BLaER1 (cell line): Measurements from ENCODE around the gene VEZF1.
"Not testable (repeated sequence)": the region's sequence is repeated elsewhere in the genome, so short reads cannot be mapped to it uniquely, and the experiment has no call there.

Source experiments
- H3K27ac ChIP-seq: shearing (Covaris generic); formaldehyde crosslinking; 2 replicates; pipeline ENCODE4 v1.8.1; 2022
- H3K27me3 ChIP-seq: shearing (Covaris generic); formaldehyde crosslinking; 2 replicates; pipeline ENCODE4 v1.8.1; 2022
- H3K36me3 ChIP-seq: shearing (Covaris generic); formaldehyde crosslinking; 2 replicates; pipeline ENCODE4 v1.8.1; 2022
- H3K4me1 ChIP-seq: shearing (Covaris generic); formaldehyde crosslinking; 2 replicates; pipeline ENCODE4 v1.8.1; 2022
- H3K4me2 ChIP-seq: shearing (Covaris generic); formaldehyde crosslinking; 2 replicates; pipeline ENCODE4 v1.8.1; 2022
- H3K4me3 ChIP-seq: shearing (Covaris generic); formaldehyde crosslinking; 2 replicates; pipeline ENCODE4 v1.8.1; 2022
- H3K9ac ChIP-seq: shearing (Covaris generic); formaldehyde crosslinking; 2 replicates; pipeline ENCODE4 v1.8.1; 2022
- H3K9me3 ChIP-seq: shearing (Covaris generic); formaldehyde crosslinking; 2 replicates; pipeline ENCODE4 v1.8.1; 2022
- H4K20me1 ChIP-seq: shearing (Covaris generic); formaldehyde crosslinking; 2 replicates; pipeline ENCODE4 v1.8.1; 2022
- Cebpa-rat ChIP-seq: shearing (Covaris generic); IDR thresholded peaks from 2 replicates; pipeline ENCODE4 v1.8.1; 2022

VEZF1 gene

GRCh38 chr17:57976594-57976993 is 11.5 kb downstream of the VEZF1 start:
- Histone ChIP-seq H3K4me1 (peaks cover 2% of the 10 kb centered on the region; the same call in 1 of the 2 replicates), H3K27ac (no peak overlapping the region), H3K9ac (no peak overlapping the region), H3K27me3 (no peaks in the 10 kb centered on the region), H3K36me3 (peaks cover 94% of the 10 kb centered on the region), H3K4me2 (no peak overlapping the region), H3K4me3 (no peak overlapping the region), H3K9me3 (no peaks in the 10 kb centered on the region), H4K20me1 (peaks cover 81% of the 10 kb centered on the region)
- TF ChIP-seq Cebpa-rat, result no peak

- peaks cover 89% of the 10 kb centered on the region for H3K36me3 ChIP-seq
Measured at GRCh38 chr17:57975044-57975443, 13.0 kb downstream of the VEZF1 start.

GRCh38 chr17:57974053-57974824 is 13.8 kb downstream of the VEZF1 start:
- not testable (repeated sequence) for H3K4me1 ChIP-seq, H3K4me2 ChIP-seq, H3K9ac ChIP-seq, H3K27me3 ChIP-seq, H3K9me3 ChIP-seq, H3K4me3 ChIP-seq, H3K27ac ChIP-seq
- H3K36me3 ChIP-seq, result peaks cover 81% of the 10 kb centered on the region
- peaks cover 64% of the 10 kb centered on the region for H4K20me1 ChIP-seq

More at GRCh38 chr17:57975044-57975443, 13.0 kb downstream of the VEZF1 start:
- no peak overlapping the region for H3K4me3 ChIP-seq
- TF ChIP-seq Cebpa-rat, result no peak
- H3K4me1 ChIP-seq, result no peaks in the 10 kb centered on the region
- no peaks in the 10 kb centered on the region for H3K9me3 ChIP-seq
- peaks cover 72% of the 10 kb centered on the region for H4K20me1 ChIP-seq
- H3K4me2 ChIP-seq, result no peak overlapping the region
- no peak overlapping the region for H3K27ac ChIP-seq
- no peaks in the 10 kb centered on the region for H3K27me3 ChIP-seq
- no peak overlapping the region for H3K9ac ChIP-seq

GRCh38 chr17:57972151-57972550 is 15.9 kb downstream of the VEZF1 start:
- no peak overlapping the region for H3K9ac ChIP-seq
- H3K27me3 ChIP-seq, result no peaks in the 10 kb centered on the region
- H3K36me3 ChIP-seq, result peaks cover 60% of the 10 kb centered on the region
- H3K4me3 ChIP-seq, result no peak overlapping the region
- no peak overlapping the region for H3K4me2 ChIP-seq
- no peaks in the 10 kb centered on the region for H3K4me1 ChIP-seq
- H4K20me1 ChIP-seq, result peaks cover 43% of the 10 kb centered on the region
- no peak overlapping the region for H3K27ac ChIP-seq
- H3K9me3 ChIP-seq, result no peaks in the 10 kb centered on the region
- no peak for TF ChIP-seq Cebpa-rat

- TF ChIP-seq Cebpa-rat, result no peak
- Histone ChIP-seq H3K4me2 (no peak overlapping the region), H4K20me1 (peaks cover 37% of the 10 kb centered on the region), H3K4me1 (no peaks in the 10 kb centered on the region), H3K9ac (no peak overlapping the region), H3K27ac (no peak overlapping the region), H3K9me3 (no peaks in the 10 kb centered on the region), H3K4me3 (no peak overlapping the region), H3K36me3 (peaks cover 55% of the 10 kb centered on the region), H3K27me3 (no peaks in the 10 kb centered on the region)
Measured at GRCh38 chr17:57971572-57971971, 16.5 kb downstream of the VEZF1 start.

GRCh38 chr17:57970710-57971109 is 17.3 kb downstream of the VEZF1 start:
- Histone ChIP-seq H3K4me2 (no peak overlapping the region), H3K27me3 (no peaks in the 10 kb centered on the region), H3K4me3 (no peak overlapping the region), H4K20me1 (peaks cover 29% of the 10 kb centered on the region), H3K9ac (no peak overlapping the region), H3K27ac (no peak overlapping the region), H3K4me1 (no peaks in the 10 kb centered on the region), H3K9me3 (no peaks in the 10 kb centered on the region), H3K36me3 (peaks cover 46% of the 10 kb centered on the region)
- no peak for TF ChIP-seq Cebpa-rat

GRCh38 chr17:57968456-57968855 is 19.6 kb downstream of the VEZF1 start:
- Histone ChIP-seq H3K9ac (no peak overlapping the region), H3K27me3 (no peaks in the 10 kb centered on the region), H3K36me3 (peaks cover 24% of the 10 kb centered on the region), H3K4me2 (no peak overlapping the region), H3K4me3 (no peak overlapping the region), H3K27ac (no peak overlapping the region), H4K20me1 (peaks cover 14% of the 10 kb centered on the region; the same call in 1 of the 2 replicates), H3K4me1 (no peaks in the 10 kb centered on the region), H3K9me3 (no peaks in the 10 kb centered on the region)
- no peak for TF ChIP-seq Cebpa-rat

GRCh38 chr17:57966875-57967274 is 21.2 kb downstream of the VEZF1 start:
- peaks cover 9% of the 10 kb centered on the region; the same call in 1 of the 2 replicates for H4K20me1 ChIP-seq
- H3K4me2 ChIP-seq, result no peak overlapping the region
- H3K9me3 ChIP-seq, result no peaks in the 10 kb centered on the region
- H3K27ac ChIP-seq, result no peak overlapping the region
- H3K4me3 ChIP-seq, result no peak overlapping the region
- TF ChIP-seq Cebpa-rat, result no peak
- no peak overlapping the region for H3K9ac ChIP-seq
- H3K4me1 ChIP-seq, result no peaks in the 10 kb centered on the region
- peaks cover 10% of the 10 kb centered on the region for H3K36me3 ChIP-seq
- no peaks in the 10 kb centered on the region for H3K27me3 ChIP-seq

GRCh38 chr17:57966246-57966645 is 21.8 kb downstream of the VEZF1 start:
- no peaks in the 10 kb centered on the region for H3K27me3 ChIP-seq
- H3K9ac ChIP-seq, result no peak overlapping the region
- no peak overlapping the region for H3K4me2 ChIP-seq
- TF ChIP-seq Cebpa-rat, result no peak
- H3K36me3 ChIP-seq, result peaks cover 4% of the 10 kb centered on the region; the same call in 1 of the 2 replicates
- peaks cover 3% of the 10 kb centered on the region; the same call in 1 of the 2 replicates for H4K20me1 ChIP-seq
- H3K9me3 ChIP-seq, result no peaks in the 10 kb centered on the region
- no peak overlapping the region for H3K27ac ChIP-seq
- no peaks in the 10 kb centered on the region for H3K4me1 ChIP-seq
- H3K4me3 ChIP-seq, result no peak overlapping the region

- no peak overlapping the region for H3K9ac ChIP-seq
- no peak for TF ChIP-seq Cebpa-rat
- H3K36me3 ChIP-seq, result no peaks in the 10 kb centered on the region
- H3K4me1 ChIP-seq, result no peaks in the 10 kb centered on the region
- no peak overlapping the region for H3K4me3 ChIP-seq
- no peak overlapping the region for H3K4me2 ChIP-seq
- no peaks in the 10 kb centered on the region for H3K27me3 ChIP-seq
- H3K27ac ChIP-seq, result no peak overlapping the region
- no peaks in the 10 kb centered on the region for H4K20me1 ChIP-seq
- H3K9me3 ChIP-seq, result no peaks in the 10 kb centered on the region
Measured at GRCh38 chr17:57965521-57966160, 22.4 kb downstream of the VEZF1 start.
